ENCODE measurements around the gene NAIF1.

DNA sequence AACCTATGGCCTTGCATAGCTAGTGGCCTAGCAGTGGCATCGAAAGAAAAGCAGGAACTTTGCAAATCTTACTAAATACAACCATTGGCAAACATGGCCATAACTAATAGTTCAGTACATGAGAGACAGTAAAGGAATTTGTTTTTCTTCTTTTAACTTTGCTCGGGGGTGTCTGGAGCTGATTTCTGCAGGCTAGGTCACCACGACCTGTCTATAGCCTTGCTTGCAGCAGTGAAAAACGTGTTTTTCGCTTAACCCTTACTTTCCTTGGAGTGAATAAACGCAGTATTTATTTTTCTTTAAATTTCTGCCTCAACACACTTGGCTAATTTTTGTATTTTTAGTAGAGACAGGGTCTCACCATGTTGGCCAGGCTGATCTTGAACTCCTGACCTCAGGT lies 19.9 kb downstream of the NAIF1 start:
- TF ChIP-seq CEBPB (IDR thresholded peaks at IDR 0.05) (no peak), EP300 (IDR thresholded peaks at IDR 0.05; ENCODE audit: borderline replicate concordance) (no peak), REST (IDR thresholded peaks at IDR 0.05; ENCODE audit: low read depth) (no peak)

Measured in Ishikawa (cell line).